A549 (cell line): ENCODE data around the gene CEP97.
A peak's percentile ranks its signal among the peaks of the same experiment; 100 is the strongest.

Source experiments
- CTCF ChIP-seq: fragments of >200 bp; sonication (Bioruptor Twin); formaldehyde crosslinking; IDR thresholded peaks from 3 replicates; pipeline ENCODE4 v1.5.1; 2016
- E2F6 ChIP-seq: IDR thresholded peaks from 2 replicates; pipeline ENCODE4 v1.6.1; 2012; ENCODE audit warnings: low read depth, borderline replicate concordance
- KDM1A ChIP-seq: fragments of 200-600 bp; sonication (generic); IDR thresholded peaks from 2 replicates; pipeline ENCODE4 v1.6.1; 2016; ENCODE audit warnings: low read depth, mild to moderate bottlenecking
- MAX ChIP-seq: IDR thresholded peaks from 2 replicates; pipeline ENCODE4 v1.6.1; 2012
- POLR2A ChIP-seq: IDR thresholded peaks from 2 replicates; pipeline ENCODE4 v1.6.1; 2012; ENCODE audit warnings: mild to moderate bottlenecking, low read length
- POLR2AphosphoS2 ChIP-seq: conservative IDR thresholded peaks from 2 replicates; pipeline ENCODE4 v1.6.1; 2012; ENCODE audit warnings: low read length, improper control_type of control experiment, inconsistent platforms
- RCOR1 ChIP-seq: fragments of 150-350 bp; IDR thresholded peaks from 2 replicates; pipeline ENCODE4 v1.6.1; 2014; ENCODE audit warnings: antibody characterized with exemption, low read length, low read depth
- RFX5 ChIP-seq: fragments of 450-650 bp; IDR thresholded peaks from 2 replicates; pipeline ENCODE4 v1.7.1; 2014; ENCODE audit warnings: antibody characterized with exemption, mild to moderate bottlenecking, moderate library complexity
- TP53 ChIP-seq: fragments of 250-450 bp; sonication (Bioruptor Pico); IDR thresholded peaks from 2 replicates; pipeline ENCODE4 v1.5.0; 2021; ENCODE audit warnings: mild to moderate bottlenecking, moderate library complexity
- USF2 ChIP-seq: fragments of 450-650 bp; IDR thresholded peaks from 2 replicates; pipeline ENCODE4 v1.6.1; 2014; ENCODE audit warnings: antibody characterized with exemption

GRCh38 chr3:101724329-101725193 lies at the start of gene CEP97:
- TF ChIP-seq CTCF (no peak), RFX5 (no peak), E2F6 (peak; percentile 51; the same call in 1 of the 2 replicates), USF2 (no peak), RCOR1 (no peak), KDM1A (no peak), POLR2A (peak; percentile 23; the same call in 1 of the 2 replicates), TP53 (CRISPR knock-in tag) (no peak), POLR2AphosphoS2 (no peak), MAX (peak; percentile 33; the same call in 1 of the 2 replicates)
